Ovary (tissue), 9 donors: ENCODE data around the gene SLC13A4. TPM values are rescaled to one million over a fixed set of nuclear protein-coding genes. Genes with fewer than 3 reads are reported as not detected.

Experiments used
- DNase-seq, 5 donors: peaks; one replicate each; pipeline ENCODE4 v3.0.0-alpha.2; 2019 to 2020
- H3K27ac ChIP-seq, 2 donors: fragments of 200-600 bp; one replicate each; pipeline versions ENCODE4 v1.5.1 to v1.8.0; 2019 to 2022
- H3K27me3 ChIP-seq: fragments of 200-600 bp; one replicate; pipeline ENCODE4 v1.8.0; 2022
- H3K36me3 ChIP-seq: fragments of 200-600 bp; sonication (generic); one replicate; pipeline ENCODE4 v1.5.1; 2019
- H3K4me1 ChIP-seq: one replicate; pipeline ENCODE4 v1.8.1; 2013; ENCODE audit warnings: mild to moderate bottlenecking, moderate library complexity; ENCODE audit not compliant: insufficient read depth
- H3K4me3 ChIP-seq: fragments of 200-600 bp; sonication (generic); one replicate; pipeline ENCODE4 v1.5.1; 2017
- H3K9me3 ChIP-seq, 2 donors: fragments of 200-600 bp in 1 of 2; sonication (generic) in 1 of 2; one replicate each; pipeline versions ENCODE4 v1.5.1 to v1.8.1; 2013 to 2019; ENCODE audit warnings: mild to moderate bottlenecking in 1 of 2, moderate library complexity in 1 of 2
- CTCF ChIP-seq, 3 donors: fragments of 450-650 bp in 2 of 3; fragments of 200-600 bp in 1 of 3; IDR thresholded peaks; one replicate each; pipeline versions ENCODE4 v1.5.1 to v1.8.0; 2016 to 2022; ENCODE audit warnings: antibody characterized with exemption in 3 of 3, mild to moderate bottlenecking in 1 of 3
- EP300 ChIP-seq: sonication (generic); formaldehyde crosslinking; IDR thresholded peaks from one replicate; pipeline ENCODE4 v1.6.1; 2017; ENCODE audit warnings: antibody characterized with exemption
- POLR2A ChIP-seq: fragments of 450-650 bp; IDR thresholded peaks from one replicate; pipeline ENCODE4 v1.6.1; 2017; ENCODE audit warnings: antibody characterized with exemption, mild to moderate bottlenecking, moderate library complexity
- WGBS, 3 donors: extraction: QIAGEN DNeasy Blood & Tissue Kit in 1 of 3; methylation state at CpG; one replicate each; pipeline versions ENCODE4 v1.1.5 to v1.1.7; 2013 to 2017; 5-methylcytosine and 5-hydroxymethylcytosine counted together
- intact Hi-C, 4 donors: fragments of 100-400 bp; cut with DNase I; formaldehyde crosslinking; loops; one replicate each; pipeline versions ENCODE4 v1.11.0 to v1.15.1; 2022 to 2023
- polyA plus RNA-seq, 2 donors: library from polyadenylated mRNA; stranded (reverse); fragments of 200-250 nt in 1 of 2; fragments of 350-450 nt in 1 of 2; fragmentation: Illumina TruSeq in 1 of 2; extraction: RNeasy Lipid Tissue Mini Kit (QIAGEN cat#74804) in 1 of 2; gene quantifications; one replicate each; pipeline ENCODE4 v1.2.3, GENCODE V29; 2013 to 2014
- total RNA-seq, 7 donors: library from RNA; depleted of rRNA in 2 of 7; stranded (reverse); fragments of >200 nt in 2 of 7; fragmentation: NEBNext Ultra II Directional in 3 of 7; extraction: Animal tissue kit (Norgen Biotek cat#: 25700) in 3 of 7; gene quantifications; one replicate each; pipeline versions ENCODE4 v1.1.0 to v1.2.4, GENCODE V29; 2016 to 2023
- donor health status: DM: no; HTN: no; CAD: no; lungs with moderate emphysema.
- donor health status: DM: no; HTN: no; CAD: no.
- donor health status: Bipolar disorder and iron deficiency.
- donor health status: DM: yes; HTN: yes; CAD: no.
- donor health status: DM: no; HTN: no; CAD: no.
- donor health status: DM: yes; HTN: yes; CAD: no.

Gene SLC13A4
- total and polyA plus RNA-seq, 9 donors: 0.07 to 0.57 (median 0.18) TPM; not detected in 6

- Histone ChIP-seq H3K4me1 (peaks cover 1% of the 10 kb centered on the region), H3K27ac (no peak overlapping the region), H3K36me3 (no peaks in the 10 kb centered on the region), H3K9me3 (no peaks in the 10 kb centered on the region), H3K4me3 (no peak overlapping the region), H3K27me3 (no peaks in the 10 kb centered on the region)
- 78 to 95% (median 78%) methylated on average over 3 of the region's 3 CpGs for WGBS, 3 donors
- no peak for TF ChIP-seq POLR2A
- TF ChIP-seq CTCF (IDR thresholded peaks at IDR 0.05): no peak
- no peak for TF ChIP-seq EP300
- DNase-seq: no peak
- intact Hi-C loops: no loop called here
Measured at GRCh38 chr7:135682191-135682590, 45.8 kb downstream of the SLC13A4 start.

GRCh38 chr7:135681762-135682161, 46.2 kb downstream of the SLC13A4 start:
- H3K27ac ChIP-seq: no peak overlapping the region
- no peaks in the 10 kb centered on the region for H3K9me3 ChIP-seq
- peaks cover 1% of the 10 kb centered on the region for H3K4me1 ChIP-seq
- intact Hi-C loops: no loop called here
- 75 to 84% (median 81%) methylated on average over 5 of the region's 5 CpGs for WGBS, 3 donors
- no peak overlapping the region for H3K4me3 ChIP-seq
- no peaks in the 10 kb centered on the region for H3K36me3 ChIP-seq
- no peaks in the 10 kb centered on the region for H3K27me3 ChIP-seq
- no peak for DNase-seq
- TF ChIP-seq EP300 (no peak), POLR2A (no peak), CTCF (IDR thresholded peaks at IDR 0.05) (no peak)

- Histone ChIP-seq H3K4me3 (no peak overlapping the region), H3K4me1 (no peaks in the 10 kb centered on the region), H3K27ac (no peak overlapping the region), H3K36me3 (no peaks in the 10 kb centered on the region), H3K27me3 (no peaks in the 10 kb centered on the region), H3K9me3 (no peaks in the 10 kb centered on the region)
- TF ChIP-seq EP300 (no peak), POLR2A (no peak), CTCF (IDR thresholded peaks at IDR 0.05) (no peak)
- intact Hi-C loops: loop anchor here in 1 of 4 donors (10.0 kb wide), 1 partner anchor 336 kb away; no protein-coding TSS in a partner anchor
- 51 to 69% (median 62%) methylated on average over 4 of the region's 4 CpGs for WGBS, 3 donors
- no peak for DNase-seq
Measured at GRCh38 chr7:135678612-135679575, 49.1 kb downstream of the SLC13A4 start.

- Histone ChIP-seq H3K27me3 (no peaks in the 10 kb centered on the region), H3K4me1 (no peaks in the 10 kb centered on the region), H3K27ac (no peak overlapping the region), H3K4me3 (no peak overlapping the region), H3K9me3 (no peaks in the 10 kb centered on the region), H3K36me3 (no peaks in the 10 kb centered on the region)
- TF ChIP-seq POLR2A (no peak), EP300 (no peak), CTCF (IDR thresholded peaks at IDR 0.05) (no peak)
- intact Hi-C loops: loop anchor here in 1 of 4 donors (10.0 kb wide), 1 partner anchor 341 kb away; no protein-coding TSS in a partner anchor
- no peak for DNase-seq
- WGBS, 3 donors: 60 to 75% (median 63%) methylated on average over 6 of the region's 6 CpGs
Measured at GRCh38 chr7:135673360-135673706, 54.7 kb downstream of the SLC13A4 start.
